ENCODE results near the gene HPD.

Gene HPD

GRCh38 chr12:121797937-121798786 is 60.5 kb downstream of the HPD start:
- DNase-seq (ENCODE audit: low read depth): no peak
- H3K4me3 ChIP-seq (ENCODE audit: low read depth, low read length): no peak overlapping the region
- TF ChIP-seq MYC (IDR thresholded peaks at IDR 0.05; ENCODE audit: low read depth, low read length): no peak
- TF ChIP-seq POLR2A (IDR thresholded peaks at IDR 0.05; ENCODE audit: extremely low read depth, insufficient read length): no peak

- no peak overlapping the region for H3K4me3 ChIP-seq (ENCODE audit: low read depth, low read length)
- no peak for TF ChIP-seq POLR2A (IDR thresholded peaks at IDR 0.05; ENCODE audit: extremely low read depth, insufficient read length)
- TF ChIP-seq CTCF (IDR thresholded peaks at IDR 0.05; ENCODE audit: low read depth, low read length): no peak
- no peak for DNase-seq (ENCODE audit: low read depth)
These were observed 61.6 kb downstream of the HPD start for GRCh38 chr12:121796855-121797751.

GRCh38 chr12:121795034-121795968 is 63.4 kb downstream of the HPD start:
- DNase-seq (ENCODE audit: low read depth): peak; percentile 95

GRCh38 chr12:121794534-121795033 is 64.1 kb downstream of the HPD start:
- no peak for TF ChIP-seq CTCF (IDR thresholded peaks at IDR 0.05; ENCODE audit: low read depth, low read length)
- TF ChIP-seq MAX (IDR thresholded peaks at IDR 0.05; ENCODE audit: low read depth, low read length): no peak
- TF ChIP-seq POLR2A (IDR thresholded peaks at IDR 0.05; ENCODE audit: extremely low read depth, insufficient read length): no peak
- no peak for TF ChIP-seq MYC (IDR thresholded peaks at IDR 0.05; ENCODE audit: low read depth, low read length)
- no peak for DNase-seq (ENCODE audit: low read depth)
- peak overlapping the region; percentile 37 for H3K4me3 ChIP-seq (ENCODE audit: low read depth, low read length)

More at GRCh38 chr12:121795034-121795968, 63.4 kb downstream of the HPD start:
- peak overlapping the region; percentile 37 for H3K4me3 ChIP-seq (ENCODE audit: low read depth, low read length)
- TF ChIP-seq MYC (IDR thresholded peaks at IDR 0.05; ENCODE audit: low read depth, low read length): peak; percentile 62
- TF ChIP-seq POLR2A (IDR thresholded peaks at IDR 0.05; ENCODE audit: extremely low read depth, insufficient read length): no peak
- TF ChIP-seq MAX (IDR thresholded peaks at IDR 0.05; ENCODE audit: low read depth, low read length): peak; percentile 51
- TF ChIP-seq CTCF (IDR thresholded peaks at IDR 0.05; ENCODE audit: low read depth, low read length): peak; percentile 99

GRCh38 chr12:121793838-121794533 is 64.7 kb downstream of the HPD start:
- H3K4me3 ChIP-seq (ENCODE audit: low read depth, low read length): peak overlapping the region; percentile 72
- peak; percentile 99 for DNase-seq (ENCODE audit: low read depth)
- TF ChIP-seq MAX (IDR thresholded peaks at IDR 0.05; ENCODE audit: low read depth, low read length) (peak; percentile 89), CTCF (IDR thresholded peaks at IDR 0.05; ENCODE audit: low read depth, low read length) (peak; percentile 100), POLR2A (IDR thresholded peaks at IDR 0.05; ENCODE audit: extremely low read depth, insufficient read length) (peak; percentile 32), MYC (IDR thresholded peaks at IDR 0.05; ENCODE audit: low read depth, low read length) (peak; percentile 95)
